Liver (tissue), 9 donors: ENCODE measurements around the gene KCNS3. TPM values are rescaled to one million over a fixed set of nuclear protein-coding genes. Genes with fewer than 3 reads are reported as not detected.
A peak's percentile ranks its signal among the peaks of the same experiment; 100 is the strongest.

Experiments used
- DNase-seq: peaks from one replicate; pipeline ENCODE4 v3.0.0-alpha.2; 2017; ENCODE audit warnings: low spot score
- H3K27ac ChIP-seq, 2 donors: one replicate each; pipeline ENCODE4 v1.7.0; 2013; ENCODE audit warnings: inconsistent platforms in 2 of 2, low read length in 2 of 2, control low read depth in 1 of 2, low read depth in 1 of 2, mild to moderate bottlenecking in 1 of 2
- H3K27me3 ChIP-seq, 4 donors: one replicate each; pipeline versions ENCODE4 v1.6.1 to v1.7.0; 2013; ENCODE audit warnings: low read length in 3 of 4, inconsistent platforms in 1 of 4, mild to moderate bottlenecking in 1 of 4, moderate library complexity in 1 of 4; ENCODE audit not compliant: control insufficient read depth in 4 of 4, insufficient read depth in 4 of 4
- H3K36me3 ChIP-seq, 4 donors: one replicate each; pipeline versions ENCODE4 v1.6.1 to v1.7.0; 2013; ENCODE audit warnings: low read length in 3 of 4, mild to moderate bottlenecking in 3 of 4, low read depth in 1 of 4, moderate library complexity in 1 of 4; ENCODE audit not compliant: control insufficient read depth in 4 of 4, insufficient read depth in 3 of 4
- H3K4me1 ChIP-seq, 4 donors: one replicate each; pipeline versions ENCODE4 v1.6.1 to v1.7.0; 2013; ENCODE audit warnings: low read length in 3 of 4, mild to moderate bottlenecking in 3 of 4, moderate library complexity in 1 of 4; ENCODE audit not compliant: control insufficient read depth in 4 of 4, insufficient read depth in 4 of 4
- H3K4me3 ChIP-seq, 3 donors: one replicate each; pipeline versions ENCODE4 v1.6.1 to v1.7.0; 2013; ENCODE audit warnings: low read length in 3 of 3, control low read depth in 1 of 3, low read depth in 1 of 3, mild to moderate bottlenecking in 1 of 3
- H3K9ac ChIP-seq, 2 donors: one replicate each; pipeline ENCODE4 v1.7.0; 2013; ENCODE audit warnings: low read length in 2 of 2, mild to moderate bottlenecking in 2 of 2, moderate library complexity in 2 of 2, control low read depth in 1 of 2, low read depth in 1 of 2
- H3K9me3 ChIP-seq, 4 donors: one replicate each; pipeline versions ENCODE4 v1.6.1 to v1.7.0; 2013; ENCODE audit warnings: low read length in 3 of 4; ENCODE audit not compliant: control insufficient read depth in 4 of 4
- CTCF ChIP-seq: fragments of 150-350 bp; IDR thresholded peaks from 2 replicates; pipeline ENCODE4 v1.5.1; 2017; ENCODE audit warnings: improper control_type of control experiment, low read depth, low read length; ENCODE audit not compliant: missing input control
- EGR1 ChIP-seq, 2 donors: IDR thresholded peaks; 2 replicates each; pipeline ENCODE4 v1.6.1; 2016 to 2018; ENCODE audit warnings: antibody characterized with exemption in 2 of 2, low read depth in 2 of 2
- FOXA1 ChIP-seq: IDR thresholded peaks from 2 replicates; pipeline ENCODE4 v1.6.1; 2016; ENCODE audit warnings: antibody characterized with exemption
- FOXA2 ChIP-seq: IDR thresholded peaks from 2 replicates; pipeline ENCODE4 v1.6.1; 2016; ENCODE audit warnings: antibody characterized with exemption
- GABPA ChIP-seq, 2 donors: IDR thresholded peaks in 1 of 2; conservative IDR thresholded peaks in 1 of 2; 2 replicates each; pipeline ENCODE4 v1.6.1; 2016; ENCODE audit warnings: antibody characterized with exemption in 2 of 2, mild to moderate bottlenecking in 1 of 2, moderate library complexity in 1 of 2
- HNF4A ChIP-seq, 2 donors: conservative IDR thresholded peaks; 2 replicates each; pipeline ENCODE4 v1.6.1; 2016; ENCODE audit warnings: antibody characterized with exemption in 2 of 2, mild to moderate bottlenecking in 2 of 2
- HNF4G ChIP-seq: IDR thresholded peaks from 2 replicates; pipeline ENCODE4 v1.6.1; 2016; ENCODE audit warnings: antibody characterized with exemption
- JUND ChIP-seq, 2 donors: IDR thresholded peaks; 2 replicates each; pipeline ENCODE4 v1.6.1; 2016; ENCODE audit warnings: antibody characterized with exemption in 2 of 2
- NR2F2 ChIP-seq: IDR thresholded peaks from 2 replicates; pipeline ENCODE4 v1.6.1; 2016; ENCODE audit warnings: antibody characterized with exemption
- RXRA ChIP-seq, 2 donors: IDR thresholded peaks; 2 replicates each; pipeline ENCODE4 v1.6.1; 2017 to 2018; ENCODE audit warnings: antibody characterized with exemption in 2 of 2, mild to moderate bottlenecking in 1 of 2
- SP1 ChIP-seq: IDR thresholded peaks from 2 replicates; pipeline ENCODE4 v1.6.1; 2018; ENCODE audit warnings: antibody characterized with exemption, mild to moderate bottlenecking
- TAF1 ChIP-seq: conservative IDR thresholded peaks from 2 replicates; pipeline ENCODE4 v1.6.1; 2016; ENCODE audit warnings: antibody characterized with exemption, mild to moderate bottlenecking
- YY1 ChIP-seq: IDR thresholded peaks from 2 replicates; pipeline ENCODE4 v1.6.1; 2016; ENCODE audit warnings: antibody characterized with exemption, mild to moderate bottlenecking
- WGBS: extraction: QIAGEN DNeasy Blood & Tissue Kit; methylation state at CpG from one replicate; pipeline ENCODE4 v1.1.7; 2013; 5-methylcytosine and 5-hydroxymethylcytosine counted together
- polyA plus RNA-seq, 2 donors: library from polyadenylated mRNA; stranded (reverse) in 1 of 2; unstranded in 1 of 2; fragments of 200-250 nt in 1 of 2; fragments of >200 nt in 1 of 2; fragmentation: Nextera tagmentation in 1 of 2; extraction: Ambion mirVana in 1 of 2; gene quantifications; one replicate each; pipeline versions ENCODE4 v1.2.1 to v1.2.3, GENCODE V29; 2013 to 2015
- total RNA-seq, 2 donors: library from RNA; depleted of rRNA; stranded (reverse); fragments of >200 nt; gene quantifications; one replicate each; pipeline ENCODE4 v1.2.3, GENCODE V29; 2014
- TF ChIP-seq, protein P1 (sequence below): IDR thresholded peaks from 2 replicates; pipeline ENCODE4 v1.6.1; 2016; ENCODE audit warnings: antibody characterized with exemption
- TF ChIP-seq, protein P2 (sequence below): IDR thresholded peaks from 2 replicates; pipeline ENCODE4 v1.6.1; 2016; ENCODE audit warnings: antibody characterized with exemption, mild to moderate bottlenecking
- TF ChIP-seq, protein P3 (sequence below): IDR thresholded peaks from 2 replicates; pipeline ENCODE4 v1.6.1; 2016; ENCODE audit warnings: antibody characterized with exemption
- TF ChIP-seq, protein P4 (sequence below): IDR thresholded peaks from 2 replicates; pipeline ENCODE4 v1.6.1; 2016; ENCODE audit warnings: antibody characterized with exemption
- donor health status: healthy.
- donor health status: healthy.
- donor health status: healthy.
- donor health status: healthy.
- donor health status: healthy.

The KCNS3 gene, protein sequence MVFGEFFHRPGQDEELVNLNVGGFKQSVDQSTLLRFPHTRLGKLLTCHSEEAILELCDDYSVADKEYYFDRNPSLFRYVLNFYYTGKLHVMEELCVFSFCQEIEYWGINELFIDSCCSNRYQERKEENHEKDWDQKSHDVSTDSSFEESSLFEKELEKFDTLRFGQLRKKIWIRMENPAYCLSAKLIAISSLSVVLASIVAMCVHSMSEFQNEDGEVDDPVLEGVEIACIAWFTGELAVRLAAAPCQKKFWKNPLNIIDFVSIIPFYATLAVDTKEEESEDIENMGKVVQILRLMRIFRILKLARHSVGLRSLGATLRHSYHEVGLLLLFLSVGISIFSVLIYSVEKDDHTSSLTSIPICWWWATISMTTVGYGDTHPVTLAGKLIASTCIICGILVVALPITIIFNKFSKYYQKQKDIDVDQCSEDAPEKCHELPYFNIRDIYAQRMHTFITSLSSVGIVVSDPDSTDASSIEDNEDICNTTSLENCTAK
- total RNA-seq, result 1 to 10 TPM in 1 of 2 donors, under 1 TPM in 1; 0.56 to 2.8 TPM
- polyA plus RNA-seq, result 1 to 10 TPM in 1 of 2 donors, under 1 TPM in 1; 0.96 to 2.5 TPM

DNA sequence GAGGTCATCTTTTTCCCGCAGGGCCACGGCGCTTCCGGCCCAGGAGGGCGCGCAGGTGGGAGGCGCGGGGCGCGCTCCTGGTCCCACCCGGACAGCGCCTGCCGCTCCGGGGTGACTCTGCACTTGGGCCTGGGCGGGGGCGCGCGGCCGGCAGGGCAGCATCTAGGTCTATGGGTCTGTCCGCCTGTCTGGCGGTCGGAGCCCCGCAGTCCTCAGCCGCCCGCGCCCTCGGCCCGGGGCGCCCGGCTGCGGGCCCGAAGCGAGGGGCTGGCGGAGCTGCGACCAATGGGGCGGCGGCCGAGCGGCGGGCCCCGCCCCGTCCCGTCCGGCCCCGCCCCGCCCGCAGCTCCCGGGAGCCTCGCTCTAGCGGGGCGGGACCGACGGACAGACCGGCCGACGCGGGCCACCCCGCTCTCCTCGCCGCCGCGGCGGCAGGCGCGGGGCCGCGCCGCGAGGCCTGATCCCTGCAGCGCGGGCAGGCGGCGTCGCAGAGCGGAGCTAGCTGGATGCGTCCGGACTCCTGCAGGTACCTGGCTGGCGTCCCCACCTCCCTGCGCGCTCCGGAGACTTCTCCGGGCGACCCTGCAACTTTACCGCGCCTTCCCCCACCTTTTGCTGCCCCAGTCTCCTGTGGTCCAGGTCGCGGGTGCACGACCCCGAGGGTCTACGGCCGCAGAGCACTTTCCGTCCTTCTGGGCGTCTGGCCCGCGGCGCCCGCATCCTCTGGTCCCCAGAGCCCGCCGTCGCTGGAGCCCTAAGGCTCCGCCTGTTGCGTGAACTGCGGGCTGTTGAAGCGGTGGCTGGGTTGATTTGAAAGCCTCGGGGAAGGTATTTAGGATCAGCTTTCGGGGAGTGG lies at the start of gene KCNS3:
KCNS3 (plus strand) TSS at position 387 of the 856 bp plus-strand sequence. CDS start 52,342 bp downstream, outside the sequence.
- TF ChIP-seq HNF4G (no peak), NR2F2 (no peak), YY1 (no peak), SP1 (no peak), HNF4A (conservative IDR thresholded peaks at IDR 0.05) (no peak), FOXA2 (no peak), FOXA1 (no peak), EGR1 (IDR thresholded peaks at IDR 0.05; ENCODE audit: low read depth in 2 of 2) (no peak), TAF1 (no peak), RXRA (IDR thresholded peaks at IDR 0.05) (no peak), JUND (IDR thresholded peaks at IDR 0.05) (no peak), GABPA (IDR thresholded peaks at IDR 0.05 in 1 of 2, conservative IDR thresholded peaks at IDR 0.05 in 1 of 2) (no peak), CTCF (no peak)
- TF ChIP-seq, protein P1, sequence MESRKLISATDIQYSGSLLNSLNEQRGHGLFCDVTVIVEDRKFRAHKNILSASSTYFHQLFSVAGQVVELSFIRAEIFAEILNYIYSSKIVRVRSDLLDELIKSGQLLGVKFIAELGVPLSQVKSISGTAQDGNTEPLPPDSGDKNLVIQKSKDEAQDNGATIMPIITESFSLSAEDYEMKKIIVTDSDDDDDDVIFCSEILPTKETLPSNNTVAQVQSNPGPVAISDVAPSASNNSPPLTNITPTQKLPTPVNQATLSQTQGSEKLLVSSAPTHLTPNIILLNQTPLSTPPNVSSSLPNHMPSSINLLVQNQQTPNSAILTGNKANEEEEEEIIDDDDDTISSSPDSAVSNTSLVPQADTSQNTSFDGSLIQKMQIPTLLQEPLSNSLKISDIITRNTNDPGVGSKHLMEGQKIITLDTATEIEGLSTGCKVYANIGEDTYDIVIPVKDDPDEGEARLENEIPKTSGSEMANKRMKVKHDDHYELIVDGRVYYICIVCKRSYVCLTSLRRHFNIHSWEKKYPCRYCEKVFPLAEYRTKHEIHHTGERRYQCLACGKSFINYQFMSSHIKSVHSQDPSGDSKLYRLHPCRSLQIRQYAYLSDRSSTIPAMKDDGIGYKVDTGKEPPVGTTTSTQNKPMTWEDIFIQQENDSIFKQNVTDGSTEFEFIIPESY, result no peak
- TF ChIP-seq, protein P2, sequence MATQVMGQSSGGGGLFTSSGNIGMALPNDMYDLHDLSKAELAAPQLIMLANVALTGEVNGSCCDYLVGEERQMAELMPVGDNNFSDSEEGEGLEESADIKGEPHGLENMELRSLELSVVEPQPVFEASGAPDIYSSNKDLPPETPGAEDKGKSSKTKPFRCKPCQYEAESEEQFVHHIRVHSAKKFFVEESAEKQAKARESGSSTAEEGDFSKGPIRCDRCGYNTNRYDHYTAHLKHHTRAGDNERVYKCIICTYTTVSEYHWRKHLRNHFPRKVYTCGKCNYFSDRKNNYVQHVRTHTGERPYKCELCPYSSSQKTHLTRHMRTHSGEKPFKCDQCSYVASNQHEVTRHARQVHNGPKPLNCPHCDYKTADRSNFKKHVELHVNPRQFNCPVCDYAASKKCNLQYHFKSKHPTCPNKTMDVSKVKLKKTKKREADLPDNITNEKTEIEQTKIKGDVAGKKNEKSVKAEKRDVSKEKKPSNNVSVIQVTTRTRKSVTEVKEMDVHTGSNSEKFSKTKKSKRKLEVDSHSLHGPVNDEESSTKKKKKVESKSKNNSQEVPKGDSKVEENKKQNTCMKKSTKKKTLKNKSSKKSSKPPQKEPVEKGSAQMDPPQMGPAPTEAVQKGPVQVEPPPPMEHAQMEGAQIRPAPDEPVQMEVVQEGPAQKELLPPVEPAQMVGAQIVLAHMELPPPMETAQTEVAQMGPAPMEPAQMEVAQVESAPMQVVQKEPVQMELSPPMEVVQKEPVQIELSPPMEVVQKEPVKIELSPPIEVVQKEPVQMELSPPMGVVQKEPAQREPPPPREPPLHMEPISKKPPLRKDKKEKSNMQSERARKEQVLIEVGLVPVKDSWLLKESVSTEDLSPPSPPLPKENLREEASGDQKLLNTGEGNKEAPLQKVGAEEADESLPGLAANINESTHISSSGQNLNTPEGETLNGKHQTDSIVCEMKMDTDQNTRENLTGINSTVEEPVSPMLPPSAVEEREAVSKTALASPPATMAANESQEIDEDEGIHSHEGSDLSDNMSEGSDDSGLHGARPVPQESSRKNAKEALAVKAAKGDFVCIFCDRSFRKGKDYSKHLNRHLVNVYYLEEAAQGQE, result no peak
- TF ChIP-seq, protein P3, sequence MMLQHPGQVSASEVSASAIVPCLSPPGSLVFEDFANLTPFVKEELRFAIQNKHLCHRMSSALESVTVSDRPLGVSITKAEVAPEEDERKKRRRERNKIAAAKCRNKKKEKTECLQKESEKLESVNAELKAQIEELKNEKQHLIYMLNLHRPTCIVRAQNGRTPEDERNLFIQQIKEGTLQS, result no peak
- TF ChIP-seq, protein P4, sequence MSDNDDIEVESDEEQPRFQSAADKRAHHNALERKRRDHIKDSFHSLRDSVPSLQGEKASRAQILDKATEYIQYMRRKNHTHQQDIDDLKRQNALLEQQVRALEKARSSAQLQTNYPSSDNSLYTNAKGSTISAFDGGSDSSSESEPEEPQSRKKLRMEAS, result no peak
- peaks cover 0 to 2% (median 0%) of the 10 kb centered on the region in 4 donors for H3K27me3 ChIP-seq
- no peak within 1 kb of the TSS for H3K9ac ChIP-seq
- H3K4me3 ChIP-seq, result peak within 1 kb of the TSS; percentile 21 to 78 (median 73)
- no peaks in the 10 kb centered on the region for H3K9me3 ChIP-seq
- DNase-seq, result no peak
- peaks cover 9 to 23% (median 20%) of the 10 kb centered on the region in 4 donors for H3K4me1 ChIP-seq
- WGBS, result 1% methylated on average over 106 of the region's 106 CpGs
- no peaks in the 10 kb centered on the region for H3K36me3 ChIP-seq
- H3K27ac ChIP-seq, result peak within 1 kb of the TSS in 1 of 2 donors; percentile 25
